Measurements from ENCODE around the gene SNX11.

Gene SNX11

DNA sequence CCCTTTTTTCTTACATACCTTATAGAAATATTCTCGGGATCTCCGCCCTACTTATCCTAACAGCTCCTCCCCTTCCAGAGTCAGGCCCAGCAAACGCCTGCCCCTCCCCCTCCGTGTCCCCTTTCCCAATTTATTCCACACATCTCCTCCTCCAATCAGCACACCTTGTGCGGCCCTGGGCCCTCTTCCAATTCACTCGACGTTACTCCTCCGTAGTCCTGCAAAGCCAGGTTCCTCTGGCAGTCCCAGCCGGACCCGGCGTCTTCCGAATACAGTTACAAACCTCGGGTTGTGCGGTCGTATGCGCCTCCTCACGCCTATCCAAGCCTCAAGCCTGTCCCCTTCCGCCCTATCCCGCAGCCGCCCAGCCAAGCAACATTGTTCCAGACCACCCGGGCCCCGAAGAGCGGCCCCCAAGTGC lies 7.0 kb upstream of the SNX11 start:
- DNase-seq: no peak

DNA sequence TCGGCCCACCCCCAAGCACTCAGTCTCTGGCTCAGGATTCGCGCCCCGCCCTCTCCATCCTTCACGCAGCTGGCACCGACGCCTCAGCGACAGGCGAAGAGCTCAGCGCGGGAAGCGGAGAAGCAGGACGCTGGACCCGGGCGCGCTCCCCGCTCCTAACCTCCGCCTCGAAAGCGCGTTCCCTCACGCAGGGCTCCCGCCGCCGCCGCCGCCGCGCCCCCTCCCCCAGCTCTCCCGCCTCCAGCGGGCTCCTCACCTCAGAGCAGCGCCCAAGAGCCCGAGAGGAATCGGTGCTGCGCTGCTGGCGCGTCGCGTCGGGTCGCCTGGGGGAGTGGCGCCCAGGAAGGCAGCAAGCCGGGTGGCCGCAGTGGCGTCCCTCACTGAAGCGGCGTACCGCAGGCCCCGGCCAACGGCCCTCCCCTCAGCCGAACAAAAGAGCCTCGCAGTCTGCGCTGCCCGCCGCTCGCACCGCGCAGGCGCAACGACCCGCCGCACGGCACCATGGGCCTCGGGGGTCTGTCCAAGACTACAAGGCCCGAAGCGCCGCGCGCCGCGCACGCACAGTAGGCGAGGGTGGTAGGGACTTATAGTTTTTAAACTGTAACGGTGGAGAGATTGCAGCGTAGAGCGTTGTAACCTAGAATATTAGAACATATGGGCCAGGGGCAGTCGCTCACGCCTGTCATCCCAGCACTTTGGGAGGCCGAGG lies 6.4 kb upstream of the SNX11 start, which contains the start of gene CBX1:
Gene CBX1, minus strand, starts transcription at position 467 of the 709 bp plus-strand sequence. CDS start 24,474 bp downstream, outside the sequence.
- peak; percentile 63 for DNase-seq

DNA sequence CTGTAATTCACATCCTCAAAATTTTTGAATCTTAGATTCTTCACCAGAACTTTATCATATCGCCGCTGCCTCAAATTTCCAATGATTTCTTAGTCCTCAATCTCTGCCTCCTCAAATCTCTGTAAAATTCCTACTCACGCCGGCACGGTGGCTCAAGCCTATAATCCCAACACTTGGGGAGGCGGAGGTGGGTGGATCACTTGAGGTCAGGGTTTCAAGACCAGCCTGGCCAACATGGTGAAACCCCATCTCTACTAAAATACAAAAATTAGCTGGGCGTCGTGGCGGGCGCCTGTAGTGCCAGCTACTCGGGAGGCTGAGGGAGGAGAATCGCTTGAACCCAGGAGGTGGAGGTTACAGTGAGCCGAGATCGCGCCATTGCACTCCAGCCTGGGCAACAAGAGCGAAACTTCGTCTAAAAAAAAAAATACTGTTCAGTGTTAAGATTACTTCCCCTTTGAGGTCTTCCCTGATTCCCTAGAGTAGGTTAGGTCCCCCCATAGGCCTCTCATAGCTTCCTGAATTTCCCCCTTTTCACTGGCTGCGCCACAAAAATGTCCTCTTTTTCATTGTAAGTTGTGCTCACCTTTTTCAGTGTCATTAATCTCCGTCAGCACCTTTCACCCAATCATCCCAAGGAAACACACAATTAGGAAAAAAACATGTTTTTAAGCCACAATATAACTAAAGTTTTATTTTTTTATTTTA lies 5.4 kb upstream of the SNX11 start:
- DNase-seq: no peak

DNA sequence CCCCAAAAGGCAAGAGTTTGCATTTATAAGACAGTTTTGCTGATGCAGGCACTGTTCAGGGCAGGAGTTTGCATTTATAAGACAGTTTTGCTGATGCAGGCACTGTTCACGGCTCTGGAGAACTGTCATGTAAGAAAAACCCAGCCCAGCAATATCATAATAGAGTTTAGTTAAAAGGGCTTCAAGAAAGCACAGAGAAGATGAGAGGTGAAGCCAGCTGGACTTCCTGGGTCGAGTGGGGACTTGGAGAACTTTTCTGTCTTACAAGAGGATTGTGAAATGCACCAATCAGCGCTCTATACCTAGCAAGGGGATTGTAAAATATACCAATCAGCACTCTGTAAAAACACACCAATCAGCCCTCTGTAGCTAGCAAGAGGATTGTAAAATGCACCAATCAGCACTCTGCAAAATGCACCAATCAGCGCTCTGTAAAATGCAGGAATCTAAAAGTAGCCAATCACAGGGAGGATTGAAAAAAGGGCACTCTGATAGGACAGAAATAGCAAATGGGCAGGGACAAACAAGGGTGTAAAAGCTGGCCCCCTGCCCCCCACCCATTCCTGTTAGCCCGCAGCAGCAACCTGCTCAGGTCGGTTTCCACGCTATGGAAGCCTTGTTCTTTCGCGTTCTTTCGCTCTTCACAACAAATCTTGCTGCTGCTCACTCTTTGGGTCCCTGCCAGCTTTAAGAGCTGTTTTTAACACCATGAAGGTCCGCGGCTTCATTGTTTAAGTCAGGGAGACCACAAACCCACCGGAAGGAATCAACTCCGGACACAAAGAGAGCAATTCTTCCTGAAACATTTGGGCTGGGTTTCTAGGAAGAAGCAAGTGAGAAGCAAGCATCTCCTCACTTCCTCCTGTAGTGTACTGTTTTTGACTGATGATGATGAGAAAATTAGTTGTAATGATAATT lies 4.5 kb upstream of the SNX11 start:
- no peak for DNase-seq

DNA sequence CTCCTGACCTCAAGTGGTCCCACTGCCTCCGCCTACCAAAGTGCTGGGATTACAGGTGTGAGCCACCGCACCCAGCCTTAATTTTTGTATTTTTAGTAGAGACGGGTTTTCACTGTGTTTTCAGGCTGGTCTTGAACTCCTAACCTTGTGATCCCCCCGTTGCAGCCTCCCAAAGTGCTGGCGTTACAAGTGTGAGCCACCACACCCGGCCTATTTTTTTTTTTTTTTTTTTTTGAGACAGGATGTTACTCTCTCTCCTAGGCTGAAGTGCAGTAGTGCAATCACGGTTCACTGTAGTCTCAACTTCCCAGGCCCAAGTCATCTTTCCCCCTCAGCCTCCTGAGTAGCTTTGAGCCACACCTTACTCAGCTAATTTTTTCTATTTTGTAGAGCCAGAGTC lies 3.1 kb upstream of the SNX11 start:
- DNase-seq: no peak

DNA sequence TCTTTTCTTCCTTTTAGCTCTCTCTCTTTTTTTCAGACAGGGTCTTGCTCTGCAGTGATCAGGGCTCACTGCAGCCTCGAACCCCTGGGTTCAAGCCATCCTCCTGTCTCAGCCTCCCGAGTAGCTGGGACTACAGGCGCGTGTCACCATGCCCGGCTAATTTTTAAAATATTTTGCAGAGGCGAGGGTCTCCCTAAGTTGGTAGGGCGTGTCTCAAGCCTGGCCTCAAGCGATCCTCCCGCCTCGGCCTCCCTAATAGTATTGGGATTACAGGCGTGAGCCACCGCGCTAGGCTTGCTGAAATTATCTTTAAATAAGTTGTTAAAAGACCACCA lies 797 bp upstream of the SNX11 start:
- DNase-seq: no peak

DNA sequence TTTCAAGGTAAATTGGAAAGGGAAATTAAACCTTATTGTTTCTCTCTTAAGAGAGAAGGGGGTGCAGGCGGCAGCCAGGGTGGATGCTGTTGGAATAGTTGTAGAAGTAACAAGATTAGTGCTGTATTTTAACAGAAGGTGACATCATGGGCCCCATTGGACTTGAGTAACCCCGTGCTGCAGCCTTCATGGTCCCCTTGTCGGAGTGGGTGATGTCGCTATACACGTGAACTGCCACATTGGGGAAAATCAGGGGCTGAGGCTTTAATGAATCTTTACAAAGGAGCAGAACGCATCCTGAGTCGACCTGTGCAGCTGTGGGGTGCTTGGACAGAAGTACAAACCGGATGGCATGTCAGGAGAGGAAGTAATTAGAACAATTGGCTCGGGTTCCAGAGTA lies 3.2 kb downstream of the SNX11 start:
- no peak for DNase-seq

DNA sequence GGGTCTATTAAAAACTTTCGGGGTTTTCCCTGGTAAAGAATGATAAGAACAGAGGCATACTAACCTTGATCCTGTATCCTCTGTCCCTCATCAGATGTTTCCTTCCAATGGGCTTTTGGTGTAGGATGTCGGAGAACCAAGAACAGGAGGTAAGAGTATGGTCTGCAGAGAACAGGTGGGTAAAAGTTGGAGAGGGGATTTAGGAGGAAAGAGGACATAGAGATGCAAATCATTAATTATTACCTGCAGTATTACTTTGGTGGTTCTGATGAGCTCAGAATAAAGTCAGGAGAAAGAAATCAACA lies 4.3 kb downstream of the SNX11 start:
- DNase-seq: no peak

DNA sequence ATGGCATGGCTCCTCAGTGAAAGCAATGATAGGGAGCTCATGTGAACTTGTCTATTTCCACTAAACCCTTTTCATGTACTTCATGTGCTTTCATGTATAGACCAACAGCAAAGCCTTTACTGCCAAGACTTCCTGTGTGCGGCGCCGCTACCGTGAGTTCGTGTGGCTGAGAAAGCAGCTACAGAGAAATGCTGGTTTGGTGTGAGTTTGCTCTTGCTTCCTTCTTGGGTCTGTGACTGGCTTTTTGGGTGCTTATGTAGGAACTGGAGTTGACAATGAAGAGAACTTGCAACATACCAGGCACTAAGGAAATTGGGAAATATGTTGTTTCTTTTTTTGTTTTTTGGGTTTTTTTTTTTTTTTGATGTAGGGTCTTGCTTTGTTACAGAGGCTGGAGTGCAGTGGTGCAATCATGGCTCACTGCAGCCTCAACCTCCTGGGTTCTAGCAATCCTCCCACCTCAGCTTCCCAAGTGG lies 5.7 kb downstream of the SNX11 start:
- DNase-seq: peak; percentile 96

DNA sequence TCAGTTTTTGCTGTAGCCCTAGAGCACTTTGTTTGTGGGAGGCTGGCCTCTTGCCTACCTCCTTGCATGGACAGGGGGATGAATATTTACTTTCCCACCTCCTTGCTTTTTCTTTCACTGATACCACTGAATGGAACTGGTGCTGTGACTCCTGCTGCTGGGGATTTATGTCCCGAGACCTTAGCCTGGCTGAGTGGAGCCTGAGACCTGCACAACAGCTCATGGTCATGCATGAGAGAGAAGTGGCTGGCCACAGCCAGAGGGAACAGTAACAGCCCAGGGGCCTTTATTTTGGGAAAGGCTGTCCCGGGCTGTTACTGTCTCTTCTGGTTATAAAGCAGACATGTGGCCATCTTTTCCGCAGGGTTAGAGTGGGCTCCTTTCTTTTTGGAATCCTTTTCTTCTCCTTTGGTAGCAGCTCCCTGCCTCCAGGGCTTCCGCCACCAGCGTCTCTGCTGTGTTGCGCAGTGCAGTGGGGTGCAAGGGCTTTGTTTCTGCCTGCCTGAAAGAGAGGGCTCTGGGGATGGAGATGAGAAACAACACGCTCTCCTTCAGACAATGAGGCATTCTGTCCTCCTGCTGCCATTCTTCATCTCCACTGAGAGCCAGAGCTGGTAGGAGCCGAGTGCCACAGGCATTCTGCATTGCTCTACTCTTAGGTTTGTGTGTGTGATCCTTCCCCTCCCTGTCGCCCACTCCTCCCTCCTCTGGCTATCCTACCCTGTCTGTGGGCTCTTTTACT lies 14.5 kb downstream of the SNX11 start:
- DNase-seq: no peak

DNA sequence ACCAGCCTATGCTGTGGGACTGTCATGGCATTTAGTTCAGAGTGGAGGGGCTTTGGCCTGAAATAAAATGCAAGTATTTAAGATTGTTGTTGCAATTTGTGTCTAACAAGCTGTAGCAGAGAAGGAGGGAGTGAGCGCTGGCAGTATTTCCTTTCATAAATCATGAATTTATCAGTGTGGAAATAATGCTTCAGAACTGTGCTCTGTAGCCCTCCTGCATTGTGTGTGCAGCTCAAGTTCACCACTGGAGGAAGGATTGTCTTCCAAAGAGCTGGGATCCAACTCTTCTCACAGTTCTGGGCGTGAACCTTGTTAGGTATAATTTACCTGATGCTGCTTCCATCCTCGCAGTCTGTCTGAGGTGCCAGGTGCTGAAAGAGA lies 15.1 kb downstream of the SNX11 start:
- no peak for DNase-seq

DNA sequence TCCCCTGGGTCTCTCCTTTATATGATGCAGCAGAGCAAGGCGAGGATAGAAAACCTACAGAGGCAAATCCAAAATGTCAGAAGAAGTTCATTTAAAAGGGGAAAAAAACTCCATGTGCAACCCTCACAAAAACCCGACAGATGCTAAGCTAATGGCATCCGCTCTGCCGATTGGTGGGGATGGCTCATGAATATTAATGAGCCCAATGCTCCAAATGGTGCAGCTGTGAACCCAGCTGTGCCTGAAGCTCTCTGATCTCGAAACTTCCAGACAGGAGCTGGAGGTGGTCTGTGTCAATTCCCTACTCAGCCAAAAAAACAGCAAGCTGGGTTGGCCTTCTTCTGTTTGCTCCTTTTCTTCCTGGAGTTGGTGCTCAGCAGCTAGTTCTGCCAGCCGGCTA lies 15.5 kb downstream of the SNX11 start:
- no peak for DNase-seq

DNA sequence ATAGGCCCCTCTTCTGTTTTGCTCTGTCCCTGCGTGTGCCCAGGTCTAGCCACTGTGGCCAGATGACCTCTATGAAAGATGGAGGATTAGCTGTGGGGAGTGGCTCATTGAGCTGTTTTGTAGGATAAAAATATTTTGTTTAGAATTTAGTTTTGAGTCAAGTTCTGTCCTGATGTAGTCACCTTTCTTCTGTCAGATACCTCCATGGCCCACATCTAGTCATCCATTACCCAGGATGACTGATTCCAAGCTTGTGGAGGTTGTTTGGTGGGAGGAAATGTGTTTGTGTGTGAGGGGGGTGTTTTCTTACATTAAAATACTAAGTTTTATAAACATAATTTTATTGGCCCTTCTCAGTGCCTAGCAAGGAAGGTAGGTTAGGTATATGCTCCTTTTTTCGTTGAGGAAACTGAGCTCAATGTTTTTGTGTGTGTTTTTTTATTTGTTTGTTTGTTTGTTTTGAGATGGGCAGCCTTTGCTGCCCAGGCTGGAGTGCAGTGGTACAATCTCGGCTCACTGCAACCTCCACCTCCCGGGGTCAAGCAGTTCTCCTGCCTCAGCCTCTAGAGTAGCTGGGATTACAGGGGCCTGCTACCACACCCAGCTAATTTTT lies 16.3 kb downstream of the SNX11 start:
- no peak for DNase-seq

DNA sequence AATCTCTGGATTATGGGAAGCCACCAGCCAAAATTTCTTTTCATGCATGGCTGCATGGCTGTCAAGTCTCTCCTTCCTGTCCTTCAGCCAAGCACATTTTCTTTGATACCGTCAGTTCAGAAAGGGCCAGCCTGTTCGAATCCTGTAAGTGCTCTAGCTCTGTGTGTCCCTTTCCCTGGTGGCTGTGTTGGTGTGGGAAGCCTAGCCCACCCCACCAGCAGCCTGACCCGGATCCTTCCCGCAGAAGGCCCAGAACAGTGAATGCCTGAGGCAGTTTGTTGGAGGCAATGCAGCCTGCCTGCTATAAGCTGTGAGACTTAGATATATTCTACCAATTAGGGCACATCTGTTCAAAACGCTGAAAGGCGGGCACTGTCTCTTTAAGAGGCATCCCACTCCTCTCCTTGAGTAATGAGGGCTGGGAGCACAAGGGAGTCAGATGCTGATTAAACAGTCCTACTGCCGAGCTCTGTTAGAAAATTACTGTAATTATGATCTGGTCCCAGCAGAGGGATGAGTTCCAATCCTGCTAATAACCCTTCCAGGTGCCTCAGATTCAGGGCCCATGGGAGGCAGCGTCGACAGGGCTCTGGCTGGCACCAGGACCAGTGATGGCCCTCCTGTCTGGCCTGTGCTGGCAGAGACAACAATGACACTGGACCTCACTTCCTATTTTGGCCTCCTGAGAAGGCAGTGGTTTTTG lies 18.4 kb downstream of the SNX11 start:
- DNase-seq: no peak

DNA sequence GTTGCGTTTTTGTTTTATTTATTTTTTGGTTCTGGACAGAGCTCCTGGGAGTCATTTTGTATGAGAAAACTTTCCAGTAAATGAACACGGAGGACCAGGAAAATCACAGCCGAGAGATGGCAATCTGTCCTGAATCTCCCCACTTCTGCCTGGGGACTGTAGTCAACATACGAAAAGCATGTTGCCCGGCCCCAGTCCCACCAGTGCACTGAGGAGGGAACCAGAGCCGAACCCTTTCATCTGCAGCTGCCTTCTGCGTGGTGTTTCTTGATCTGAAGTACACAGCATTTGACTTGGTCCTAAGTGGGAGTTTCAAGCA lies 18.9 kb downstream of the SNX11 start:
- DNase-seq: no peak

DNA sequence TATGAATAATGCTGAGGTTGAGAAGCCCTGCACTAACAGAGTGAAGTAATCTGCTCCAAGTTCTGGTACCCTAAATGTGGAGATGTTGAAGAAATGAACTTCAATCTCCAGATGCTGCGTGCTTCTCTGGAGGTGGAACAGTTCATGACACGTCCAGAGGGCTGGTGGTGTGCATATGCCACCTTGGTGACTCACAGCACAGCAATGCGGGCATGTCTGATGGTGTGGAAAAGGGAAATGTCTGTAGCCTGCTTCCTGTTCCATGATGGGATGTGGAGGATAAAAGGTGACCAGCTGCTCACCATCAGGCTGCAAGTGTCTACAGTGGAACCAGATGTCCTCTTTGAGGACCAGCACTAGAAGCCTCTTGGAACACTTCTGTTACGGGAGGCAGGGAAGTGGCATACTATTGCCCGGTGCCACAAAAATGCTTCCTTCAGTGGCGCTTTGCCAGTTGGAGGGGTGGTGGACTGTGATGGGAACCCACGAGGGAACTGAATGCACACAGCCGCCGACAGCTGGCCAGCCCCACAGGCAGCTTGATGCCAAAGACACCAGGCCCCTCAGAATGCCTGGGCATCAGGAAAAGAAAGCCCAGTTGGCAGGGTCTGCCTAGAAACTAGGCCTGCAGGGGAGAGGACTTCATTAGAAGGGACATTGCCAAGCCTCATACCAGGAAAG lies 19.9 kb downstream of the SNX11 start:
- DNase-seq: no peak

DNA sequence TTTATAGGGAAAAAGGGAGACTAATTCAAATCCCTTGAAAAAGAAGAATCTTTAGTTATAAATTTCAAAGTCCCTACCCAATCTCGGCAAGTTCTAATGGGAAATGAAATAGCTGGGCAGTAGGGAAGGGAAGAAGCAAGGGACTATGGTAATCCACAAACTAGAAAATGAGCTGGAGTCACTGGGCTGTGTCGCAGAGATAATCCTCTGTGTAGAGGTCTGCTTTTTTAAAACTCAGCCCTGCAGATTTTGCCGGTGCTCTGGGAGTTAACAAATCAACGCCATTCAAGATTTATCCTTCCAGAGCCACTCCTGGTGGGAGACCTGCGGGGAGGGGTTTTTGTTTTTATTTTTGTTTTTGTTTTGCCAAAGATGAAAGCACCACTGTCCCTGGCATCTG lies 20.8 kb downstream of the SNX11 start:
- DNase-seq: no peak

DNA sequence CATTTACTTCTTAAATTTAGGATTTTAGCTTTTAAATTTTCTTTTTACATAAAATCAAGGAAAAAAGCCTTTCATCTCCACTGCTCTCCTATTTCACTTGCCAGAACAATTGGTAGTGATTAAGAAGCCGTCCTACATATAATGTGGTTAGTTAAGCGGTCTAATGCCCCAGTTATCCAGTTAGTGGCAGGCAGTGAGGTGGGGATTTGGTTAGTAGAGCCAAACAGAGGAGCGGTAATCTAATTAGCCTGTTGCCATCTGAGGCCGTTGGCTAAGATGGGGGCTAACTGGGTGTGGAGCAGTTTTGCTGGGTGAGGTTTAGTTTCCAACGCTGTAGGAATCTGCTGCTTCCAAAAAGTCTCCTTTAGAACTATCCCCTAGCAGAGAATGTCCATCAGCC lies 22.4 kb downstream of the SNX11 start:
- no peak for DNase-seq

DNA sequence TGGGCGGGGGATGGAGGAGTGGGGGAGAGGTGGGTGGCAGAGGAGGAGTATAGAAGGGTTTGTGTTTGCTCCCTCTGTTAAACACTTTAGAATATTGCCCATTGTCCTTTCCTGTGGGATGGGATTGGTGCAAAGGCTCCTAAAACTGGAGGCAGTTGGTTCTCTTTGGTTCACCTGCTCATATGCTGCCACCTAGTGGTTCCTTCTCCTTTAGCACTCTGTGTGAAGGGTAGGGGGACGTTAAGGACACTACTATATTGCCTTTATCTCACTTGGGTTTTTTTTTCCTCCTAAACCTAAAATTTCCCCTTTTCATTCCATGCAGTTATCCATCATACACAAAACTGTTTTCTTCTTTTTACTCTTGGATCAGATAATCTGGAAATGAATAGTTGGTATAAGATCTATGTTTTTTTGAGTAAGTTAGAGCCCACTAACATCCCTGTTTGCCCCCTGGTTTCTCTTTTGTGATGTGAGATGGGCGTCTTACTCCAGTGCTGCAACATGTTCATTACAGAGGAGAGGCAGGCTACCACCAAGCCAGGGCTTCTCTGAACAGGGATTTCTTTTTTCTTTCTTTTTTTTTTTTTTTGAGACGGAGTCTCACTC lies 23.8 kb downstream of the SNX11 start:
- no peak for DNase-seq

DNA sequence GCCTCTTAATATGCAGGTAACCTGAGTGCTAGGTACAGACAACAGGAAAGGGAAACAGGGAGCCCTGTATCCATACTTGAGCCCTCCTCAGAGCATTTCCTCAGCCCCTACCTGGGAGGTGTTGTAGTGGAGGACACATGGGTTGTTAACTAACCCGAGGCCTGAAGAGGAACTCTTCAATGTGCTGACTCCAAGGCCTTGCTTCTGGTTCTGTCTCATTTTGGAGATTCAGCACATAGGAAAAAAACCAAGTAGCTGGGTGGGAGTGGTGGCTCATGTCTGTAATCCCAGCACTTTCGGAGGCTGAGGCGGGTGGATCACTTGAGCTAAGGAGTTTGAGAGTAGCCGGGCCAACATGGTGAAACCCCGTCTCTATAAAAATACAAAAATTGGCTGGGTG lies 24.8 kb downstream of the SNX11 start:
- no peak for DNase-seq

DNA sequence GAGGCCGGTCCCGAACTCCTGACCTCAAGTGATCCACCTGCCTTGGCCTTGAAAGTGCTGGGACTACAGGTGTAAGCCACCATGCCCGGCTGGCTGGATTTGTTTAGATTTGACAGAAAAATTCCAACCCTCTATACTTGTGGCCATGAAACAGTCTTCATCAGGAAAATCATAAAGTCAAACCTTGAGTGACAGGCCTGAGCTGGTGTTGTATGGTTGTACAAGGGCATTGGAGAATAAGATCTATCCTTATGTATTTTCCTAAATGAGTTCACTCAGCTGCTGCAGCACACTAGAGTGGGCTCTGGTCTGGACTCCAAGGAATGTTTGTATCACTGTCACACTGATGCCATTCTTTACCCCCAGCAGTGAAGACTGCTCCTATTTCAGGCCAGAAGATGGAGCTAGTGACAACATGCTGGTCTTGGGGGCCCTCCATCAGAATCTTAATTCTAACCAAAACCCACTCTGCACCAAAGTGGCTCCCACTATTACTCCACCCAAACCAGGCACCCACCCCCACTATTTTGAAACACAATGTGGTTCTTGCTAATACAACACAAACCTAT lies 27.4 kb downstream of the SNX11 start:
- DNase-seq: no peak

Data from SIG-M5 (cell line).